HG02885 (cell line): ENCODE measurements around the gene TTC34.

Experiments used
- ATAC-seq: cut with Tn5 transposase; IDR thresholded peaks from one replicate; pipeline ENCODE4 v1.9.1; 2021; ENCODE audit warnings: mild to moderate bottlenecking; ENCODE audit not compliant: unreplicated experiment, poor library complexity

Gene TTC34

DNA sequence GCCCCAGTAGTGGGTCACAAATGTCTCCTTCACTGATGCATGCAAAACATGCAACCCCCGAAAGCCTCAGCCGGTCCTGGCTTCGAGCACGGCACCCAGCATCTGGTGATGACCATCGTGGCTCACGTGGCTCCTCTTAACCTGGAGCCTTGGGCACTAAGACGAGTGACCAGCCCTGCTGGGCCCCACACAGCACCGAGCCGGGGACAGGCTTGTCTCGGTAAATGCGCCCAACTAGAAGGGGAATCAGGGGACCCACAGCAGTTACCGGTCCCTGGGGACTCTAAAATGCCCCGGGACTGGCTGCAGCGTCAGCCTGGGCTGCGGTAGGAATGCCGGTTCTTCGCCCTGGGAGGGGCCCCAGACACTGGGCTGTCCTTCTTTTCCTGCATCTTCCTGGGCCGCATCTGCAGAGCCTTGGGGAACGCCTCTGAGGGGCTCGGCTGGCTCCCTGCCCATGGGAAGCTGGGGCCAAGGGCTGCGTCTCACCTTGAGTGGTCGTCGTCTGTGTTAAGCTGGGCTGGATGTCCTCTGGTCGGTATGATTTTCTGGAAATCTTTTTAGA lies 13.1 kb upstream of the TTC34 start:
- ATAC-seq, result no peak

DNA sequence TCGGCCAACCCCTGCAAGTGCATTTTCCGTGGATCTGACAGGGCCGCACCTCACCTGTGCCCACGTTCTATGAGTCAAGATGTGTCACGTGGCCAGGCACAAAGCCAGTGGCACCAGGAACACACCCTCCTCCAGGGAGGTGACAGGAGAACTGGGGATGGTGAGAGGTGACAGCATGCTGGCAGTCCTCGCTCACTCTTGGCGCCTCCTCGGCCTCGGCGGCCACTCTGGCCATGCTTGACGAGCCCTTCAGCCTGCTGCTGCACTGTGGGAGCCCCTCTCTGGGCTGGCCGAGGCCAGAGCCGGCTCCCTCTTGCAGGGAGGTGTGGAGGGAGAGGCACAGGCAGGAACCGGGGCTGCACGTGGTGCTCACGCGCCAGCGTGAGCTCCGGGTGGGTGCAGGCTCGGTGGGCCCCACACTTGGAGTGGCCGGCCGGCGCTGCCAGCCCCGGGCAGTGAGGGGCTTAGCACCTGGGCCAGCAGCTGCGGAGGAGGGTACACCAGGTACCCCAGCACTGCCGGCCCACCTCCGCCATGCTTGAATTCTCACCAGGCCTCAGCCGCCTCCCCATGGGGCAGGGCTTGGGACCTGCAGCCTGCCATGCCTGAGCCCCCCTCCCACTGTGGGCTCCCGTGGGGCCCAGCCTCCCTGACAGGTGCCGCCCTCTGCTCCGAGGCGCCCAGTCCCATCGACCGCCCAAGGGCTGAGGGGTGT lies 11.6 kb upstream of the TTC34 start:
- no peak for ATAC-seq

DNA sequence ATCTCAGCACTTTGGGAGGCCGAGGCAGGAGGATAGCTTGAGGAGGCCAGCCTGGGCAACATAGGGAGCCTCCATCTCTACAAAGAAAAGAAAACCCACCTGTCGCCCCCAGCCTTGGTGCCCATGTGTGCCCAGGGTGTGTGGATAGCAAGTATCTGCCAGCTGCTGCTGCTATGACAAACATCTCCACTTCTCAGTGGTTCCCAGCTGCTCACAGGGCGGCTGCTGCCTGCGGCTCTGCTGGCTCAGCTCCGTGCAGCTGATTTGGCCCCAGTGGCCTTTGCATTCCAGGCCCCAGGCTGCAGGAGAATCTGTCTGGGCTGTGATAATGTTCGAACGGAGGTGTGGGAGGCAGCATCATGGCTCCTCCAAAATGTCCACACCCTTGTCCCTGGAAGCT lies 10.6 kb upstream of the TTC34 start:
- no peak for ATAC-seq

- ATAC-seq, result no peak
Observed at GRCh38 chr1:2811533-2811918, 10.0 kb upstream of the TTC34 start.

- ATAC-seq, result no peak
Observed at GRCh38 chr1:2810899-2811532, 9.5 kb upstream of the TTC34 start.

GRCh38 chr1:2810281-2810680 lies 8.8 kb upstream of the TTC34 start:
- no peak for ATAC-seq

DNA sequence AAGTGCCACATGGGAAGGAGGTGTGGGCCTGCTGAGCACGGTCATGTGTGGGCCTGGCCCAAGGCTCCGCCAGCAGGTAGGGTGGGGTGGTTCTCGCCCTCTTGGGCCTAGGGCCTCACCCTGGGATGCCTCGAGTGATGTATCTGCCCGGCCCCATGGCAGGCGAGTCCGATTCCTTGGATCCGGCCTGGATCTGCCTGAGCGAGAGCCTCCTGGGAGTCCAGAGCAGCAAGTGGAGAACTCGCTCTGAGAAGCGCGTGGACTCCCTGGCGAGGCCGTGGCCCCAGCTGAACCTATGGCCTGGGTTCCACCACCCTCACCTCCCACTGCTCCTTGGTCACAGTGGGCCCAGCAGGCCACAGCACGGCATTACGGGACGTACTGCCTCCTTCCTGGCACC lies 8.2 kb upstream of the TTC34 start:
- ATAC-seq, result no peak

GRCh38 chr1:2808831-2809605 lies 7.5 kb upstream of the TTC34 start:
- ATAC-seq, result no peak

DNA sequence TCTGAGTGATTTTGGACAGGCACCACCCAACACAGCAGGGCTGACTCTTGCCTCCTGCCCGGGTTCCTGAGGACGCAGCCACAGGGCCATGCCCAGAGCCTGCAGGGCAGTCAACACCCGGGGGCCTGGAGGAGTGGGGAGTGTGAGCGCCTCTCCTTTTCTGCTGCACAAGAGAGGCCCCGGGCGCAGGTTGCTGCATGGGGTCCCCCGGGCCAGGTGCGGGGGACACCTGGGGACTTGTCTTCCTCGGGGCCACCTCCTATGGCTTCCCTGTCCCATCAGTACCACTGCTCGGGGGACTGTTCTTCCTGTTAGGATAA lies 6.9 kb upstream of the TTC34 start:
- ATAC-seq, result no peak

- no peak for ATAC-seq
Observed at GRCh38 chr1:2807678-2808385, 6.3 kb upstream of the TTC34 start.

- ATAC-seq, result no peak
Observed at GRCh38 chr1:2807036-2807435, 5.5 kb upstream of the TTC34 start.

- ATAC-seq, result no peak
Observed at GRCh38 chr1:2806591-2806990, 5.1 kb upstream of the TTC34 start.

- no peak for ATAC-seq
Observed at GRCh38 chr1:2805801-2806430, 4.4 kb upstream of the TTC34 start.

GRCh38 chr1:2804628-2805351 lies 3.3 kb upstream of the TTC34 start:
- ATAC-seq, result no peak

GRCh38 chr1:2803931-2804627 lies 2.6 kb upstream of the TTC34 start:
- no peak for ATAC-seq

DNA sequence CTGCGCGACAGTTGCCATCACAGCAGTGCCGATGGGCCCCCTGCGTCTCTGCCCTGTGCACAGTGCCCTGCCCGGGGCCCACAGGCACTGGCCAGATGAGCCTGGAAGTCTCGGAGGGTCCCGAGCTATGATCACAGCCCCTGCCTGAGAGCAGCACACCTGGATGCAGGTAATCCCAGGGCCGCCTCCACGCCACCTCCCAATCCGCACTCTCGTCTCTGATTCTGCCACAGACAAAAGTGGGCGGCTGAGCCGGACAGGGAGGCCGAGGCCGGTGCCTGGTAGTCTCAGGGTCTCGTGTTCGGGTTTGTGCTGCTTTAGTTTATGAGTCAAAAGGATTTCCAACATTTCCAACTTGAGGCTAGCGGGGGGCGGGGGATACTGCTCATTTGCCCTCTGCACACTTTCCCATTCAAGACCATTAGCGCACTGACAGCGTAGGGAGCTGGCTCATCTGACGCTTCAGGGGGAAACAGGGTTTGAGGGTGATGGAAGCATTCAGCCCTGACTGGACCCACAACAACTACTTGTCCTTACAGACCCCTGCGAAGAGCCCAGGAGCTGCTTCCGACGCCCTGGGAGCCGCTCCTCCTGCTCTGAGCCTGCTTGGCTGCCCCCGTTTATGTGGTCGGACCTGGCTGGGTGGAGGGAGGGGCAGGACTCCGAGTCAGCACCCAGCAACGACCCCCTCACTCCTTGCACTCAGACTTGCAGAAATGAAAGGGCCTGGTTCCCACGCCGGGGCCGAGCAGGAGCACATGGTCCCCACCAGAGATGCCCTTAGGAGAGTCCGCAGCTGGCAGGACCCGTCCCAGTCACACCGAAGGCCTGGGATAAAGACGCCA lies 1.8 kb upstream of the TTC34 start:
- no peak for ATAC-seq

DNA sequence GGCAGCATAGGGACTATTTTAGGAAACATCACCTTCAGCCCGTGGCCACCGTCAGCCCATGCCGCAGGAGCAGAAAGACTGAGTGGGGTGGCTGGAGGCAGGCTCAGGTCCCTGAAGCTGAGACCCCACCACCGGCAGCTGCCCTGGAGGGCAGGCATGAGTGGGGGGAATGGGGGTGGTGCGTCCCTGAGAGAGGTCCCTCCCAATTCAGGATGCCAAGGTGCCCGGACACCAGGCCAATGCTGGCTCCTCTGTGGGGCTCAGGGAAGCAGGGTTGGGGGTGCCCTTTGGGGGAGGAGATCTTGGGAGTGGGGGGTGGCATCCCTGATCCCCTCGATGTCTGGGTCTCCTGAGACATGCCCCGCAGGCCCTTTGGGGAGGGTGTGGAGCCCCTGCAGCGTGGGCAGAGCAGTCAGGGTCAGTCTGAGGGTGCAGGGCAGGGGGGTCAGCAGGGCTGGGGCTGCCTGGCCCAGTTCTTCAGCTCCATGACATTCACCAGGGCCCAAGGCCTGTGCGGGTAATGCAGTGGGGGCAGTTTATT lies 998 bp upstream of the TTC34 start:
- no peak for ATAC-seq

DNA sequence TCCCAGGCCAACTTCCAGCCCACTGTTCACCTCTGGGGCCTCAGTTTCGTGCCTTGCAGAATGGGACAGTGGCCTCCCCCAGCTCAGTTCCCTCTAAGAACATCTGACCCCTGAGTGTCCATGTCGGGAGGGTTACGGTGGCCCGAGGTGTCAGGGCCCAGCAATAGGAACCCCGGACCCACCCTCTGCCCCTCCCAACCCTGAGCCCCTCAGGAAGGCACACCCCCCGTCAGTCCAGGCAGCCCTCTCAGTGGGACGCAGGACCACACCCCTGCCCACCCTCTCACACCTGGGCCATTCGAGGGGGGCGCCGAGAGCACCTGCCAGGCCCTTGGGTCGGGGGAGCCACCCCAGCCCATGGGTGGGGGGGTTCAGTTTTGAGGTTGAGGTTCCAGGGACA lies 447 bp downstream of the TTC34 start:
- ATAC-seq, result no peak
